Metanephros (tissue), 1 donor: ENCODE data around the gene SDK2. TPM values are rescaled to one million over a fixed set of nuclear protein-coding genes. Genes with fewer than 3 reads are reported as not detected.

ENCODE experiments used
- total RNA-seq: library from RNA; depleted of rRNA; stranded (reverse); fragments of >200 nt; gene quantifications from one replicate; pipeline ENCODE4 v1.2.3, GENCODE V29; 2014

Gene SDK2
- total RNA-seq, result 19.2 TPM

DNA sequence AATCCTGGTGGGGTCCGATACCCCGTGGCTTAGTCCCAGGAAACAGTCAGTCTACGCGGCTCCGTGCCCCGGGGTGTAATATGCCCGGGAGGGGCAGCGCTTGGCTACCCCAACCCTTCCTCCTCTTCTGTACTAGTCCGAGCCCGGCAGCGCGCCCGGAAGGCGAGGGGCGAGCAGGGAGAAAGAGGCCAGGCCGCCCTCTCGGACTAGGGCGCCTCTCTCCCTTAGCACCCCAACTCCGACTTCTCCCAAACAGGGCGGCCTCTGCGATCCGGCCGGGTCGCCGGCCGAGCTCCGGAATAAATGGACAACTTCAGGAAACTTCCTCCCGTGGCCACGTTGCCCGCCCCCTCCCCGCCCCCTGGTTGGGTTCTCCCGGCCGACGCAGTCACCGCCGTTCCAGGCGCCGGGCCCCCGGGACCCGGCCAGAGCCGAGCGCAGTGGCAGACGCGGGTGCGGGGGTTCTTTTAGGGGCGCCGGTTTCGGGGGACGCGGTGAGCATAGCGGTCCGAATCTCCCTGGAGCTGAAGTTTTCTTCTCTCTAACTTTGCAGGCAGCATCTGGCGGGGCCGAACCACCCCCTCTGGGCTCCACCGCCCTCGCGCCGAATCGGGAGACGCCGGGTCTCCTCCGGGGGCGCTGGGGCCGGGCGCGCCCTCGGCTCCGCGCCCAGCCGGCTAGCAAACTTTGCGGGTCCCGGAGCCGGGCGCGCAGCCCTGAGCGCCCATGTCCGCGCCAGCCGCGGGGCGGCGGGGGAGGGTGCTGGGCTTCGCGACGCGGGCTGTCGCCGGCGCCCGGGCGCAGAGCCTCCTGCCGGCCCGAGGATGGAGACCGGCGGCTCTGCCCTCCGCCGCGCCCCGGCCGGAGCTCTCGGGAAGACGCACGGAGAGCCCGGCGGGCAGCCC, at the start of gene SDK2:
Gene SDK2 (minus strand): TSS at position 301 of the 905 bp plus-strand sequence. CDS start 357 bp downstream, outside the sequence.

DNA sequence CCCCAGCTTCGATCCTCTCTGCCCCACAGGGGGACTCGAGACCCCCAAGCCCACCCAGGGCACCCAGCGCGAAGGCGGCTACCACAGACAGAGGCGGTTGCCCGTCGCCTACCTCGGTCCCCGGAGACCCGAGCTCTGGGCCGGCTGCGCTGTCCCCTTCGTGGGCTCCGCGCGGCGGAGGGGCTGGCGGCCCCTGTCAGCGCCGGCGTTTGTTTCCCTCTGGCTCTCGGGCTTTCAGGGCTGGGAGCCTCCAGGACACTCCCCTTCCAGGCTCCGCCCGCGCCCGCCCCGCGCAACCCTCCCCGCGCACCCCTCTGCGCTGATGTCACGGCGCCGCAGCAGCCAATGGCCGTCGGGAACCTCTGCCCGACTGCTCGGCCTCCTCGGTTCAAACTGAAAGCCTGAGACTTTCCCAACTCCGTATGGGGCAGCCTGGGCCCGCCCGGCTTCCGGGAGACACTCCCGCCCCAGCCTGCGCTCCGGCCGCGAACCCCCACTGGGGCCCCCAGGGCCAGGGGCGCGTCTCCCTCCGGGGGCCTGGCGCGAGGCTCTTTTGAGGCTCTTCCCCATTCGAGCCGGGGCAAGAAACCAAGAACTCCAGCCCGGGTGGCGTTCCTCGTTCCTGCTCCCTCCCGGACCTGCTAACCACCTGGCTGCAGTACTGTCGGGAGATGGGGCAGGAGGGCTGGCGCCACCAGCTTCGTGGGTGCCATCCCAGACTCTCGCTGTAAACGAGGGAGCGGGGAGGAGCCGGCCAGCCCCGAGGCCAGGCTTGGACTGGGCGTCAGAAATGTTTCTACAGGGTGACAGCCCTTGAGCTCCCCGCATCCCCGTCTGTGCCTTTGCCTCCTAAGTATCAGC, 332.2 kb downstream of the SDK2 start, which contains the start of gene CDC42EP4:
Gene CDC42EP4 (minus strand): TSS at position 221 of the 861 bp plus-strand sequence. CDS start 25,501 bp downstream, outside the sequence.

